Activated T-helper 17 cell treated with anti-CD3 and anti-CD28 coated beads, Interleukin-2, amount 50 U/mL, for 72 hours (primary cell): ENCODE data around the gene ZNF804B. TPM values are rescaled to one million over a fixed set of nuclear protein-coding genes. Genes with fewer than 3 reads are reported as not detected.

Experiments used
- ATAC-seq: fragments of 150-1000 bp; cut with Tn5 transposase; replicated peaks from 2 replicates; pipeline ENCODE4 v1.10.0; 2021; ENCODE audit warnings: mild to moderate bottlenecking, moderate library complexity
- H3K27ac Mint-ChIP-seq: one replicate; pipeline ENCODE4 v1.8.0; 2022; ENCODE audit warnings: mixed read lengths
- H3K27me3 Mint-ChIP-seq: one replicate; pipeline ENCODE4 v1.8.0; 2022; ENCODE audit warnings: mixed read lengths
- H3K36me3 Mint-ChIP-seq: one replicate; pipeline ENCODE4 v1.8.0; 2022; ENCODE audit warnings: low read depth, mild to moderate bottlenecking, mixed read lengths
- H3K4me1 Mint-ChIP-seq: one replicate; pipeline ENCODE4 v1.8.0; 2022; ENCODE audit warnings: mixed read lengths
- H3K4me3 Mint-ChIP-seq: one replicate; pipeline ENCODE4 v1.8.0; 2022; ENCODE audit warnings: mild to moderate bottlenecking, mixed read lengths
- H3K9me3 Mint-ChIP-seq: one replicate; pipeline ENCODE4 v1.8.0; 2022; ENCODE audit warnings: mixed read lengths
- total RNA-seq, 2 donors: library from RNA; stranded (reverse); gene quantifications; one replicate each; pipeline ENCODE4 v1.2.3, GENCODE V29; 2022

Gene ZNF804B
- not detected for total RNA-seq

- Mint-ChIP-seq H3K27me3 (peaks cover 31% of the 10 kb centered on the region), H3K36me3 (no peaks in the 10 kb centered on the region), H3K4me1 (no peaks in the 10 kb centered on the region), H3K4me3 (no peak within 1 kb of the TSS), H3K9me3 (no peaks in the 10 kb centered on the region), H3K27ac (no peak within 1 kb of the TSS)
- no peak for ATAC-seq
Observed at GRCh38 chr7:88759230-88760135, at the start of gene ZNF804B. TSS of gene ZNF804B (plus strand) at chr7:88759700. CDS start at chr7:88759977, 277 bp downstream.

- Mint-ChIP-seq H3K27me3 (no peaks in the 10 kb centered on the region), H3K4me1 (no peaks in the 10 kb centered on the region), H3K36me3 (no peaks in the 10 kb centered on the region), H3K27ac (no peak overlapping the region), H3K4me3 (no peak overlapping the region), H3K9me3 (peaks cover 7% of the 10 kb centered on the region)
- no peak for ATAC-seq
Observed at GRCh38 chr7:88735920-88736319, 23.6 kb upstream of the ZNF804B start.

- no peak for ATAC-seq
- Mint-ChIP-seq H3K4me3 (no peak overlapping the region), H3K9me3 (peaks cover 3% of the 10 kb centered on the region), H3K4me1 (no peaks in the 10 kb centered on the region), H3K27me3 (no peaks in the 10 kb centered on the region), H3K36me3 (no peaks in the 10 kb centered on the region), H3K27ac (no peak overlapping the region)
Observed at GRCh38 chr7:88737632-88738031, 21.9 kb upstream of the ZNF804B start.

- no peak for ATAC-seq
- Mint-ChIP-seq H3K27me3 (no peaks in the 10 kb centered on the region), H3K4me1 (no peaks in the 10 kb centered on the region), H3K4me3 (no peak overlapping the region), H3K36me3 (no peaks in the 10 kb centered on the region), H3K9me3 (no peaks in the 10 kb centered on the region), H3K27ac (no peak overlapping the region)
Observed at GRCh38 chr7:88746126-88746525, 13.4 kb upstream of the ZNF804B start.

GRCh38 chr7:88756802-88757201, 2.7 kb upstream of the ZNF804B start:
- Mint-ChIP-seq H3K4me3 (no peak overlapping the region), H3K27me3 (peaks cover 24% of the 10 kb centered on the region), H3K9me3 (no peaks in the 10 kb centered on the region), H3K36me3 (no peaks in the 10 kb centered on the region), H3K4me1 (no peaks in the 10 kb centered on the region), H3K27ac (no peak overlapping the region)
- no peak for ATAC-seq

- peaks cover 26% of the 10 kb centered on the region for H3K27me3 Mint-ChIP-seq
- H3K9me3 Mint-ChIP-seq = no peaks in the 10 kb centered on the region
- no peaks in the 10 kb centered on the region for H3K4me1 Mint-ChIP-seq
- H3K36me3 Mint-ChIP-seq = no peaks in the 10 kb centered on the region
- no peak overlapping the region for H3K4me3 Mint-ChIP-seq
- no peak for ATAC-seq
- H3K27ac Mint-ChIP-seq = no peak overlapping the region
Observed at GRCh38 chr7:88757371-88757770, 2.1 kb upstream of the ZNF804B start.

GRCh38 chr7:88758381-88759229, 895 bp upstream of the ZNF804B start:
- Mint-ChIP-seq H3K36me3 (no peaks in the 10 kb centered on the region), H3K9me3 (no peaks in the 10 kb centered on the region), H3K4me1 (no peaks in the 10 kb centered on the region), H3K27me3 (peaks cover 31% of the 10 kb centered on the region), H3K27ac (no peak overlapping the region), H3K4me3 (no peak overlapping the region)
- no peak for ATAC-seq

GRCh38 chr7:88760136-88760515, 626 bp downstream of the ZNF804B start:
- Mint-ChIP-seq H3K4me1 (no peaks in the 10 kb centered on the region), H3K36me3 (no peaks in the 10 kb centered on the region), H3K4me3 (no peak overlapping the region), H3K27ac (no peak overlapping the region), H3K9me3 (no peaks in the 10 kb centered on the region), H3K27me3 (peaks cover 31% of the 10 kb centered on the region)
- ATAC-seq = no peak

- H3K4me1 Mint-ChIP-seq = no peaks in the 10 kb centered on the region
- H3K4me3 Mint-ChIP-seq = no peak overlapping the region
- H3K27me3 Mint-ChIP-seq = peaks cover 24% of the 10 kb centered on the region
- no peaks in the 10 kb centered on the region for H3K9me3 Mint-ChIP-seq
- H3K36me3 Mint-ChIP-seq = no peaks in the 10 kb centered on the region
- H3K27ac Mint-ChIP-seq = no peak overlapping the region
- no peak for ATAC-seq
Observed at GRCh38 chr7:88761779-88762178, 2.3 kb downstream of the ZNF804B start.

GRCh38 chr7:88771417-88771816, 11.9 kb downstream of the ZNF804B start:
- no peaks in the 10 kb centered on the region for H3K36me3 Mint-ChIP-seq
- H3K27ac Mint-ChIP-seq = no peak overlapping the region
- peaks cover 4% of the 10 kb centered on the region for H3K27me3 Mint-ChIP-seq
- no peak overlapping the region for H3K4me3 Mint-ChIP-seq
- no peaks in the 10 kb centered on the region for H3K9me3 Mint-ChIP-seq
- no peak for ATAC-seq
- no peaks in the 10 kb centered on the region for H3K4me1 Mint-ChIP-seq

- Mint-ChIP-seq H3K9me3 (no peaks in the 10 kb centered on the region), H3K4me1 (no peaks in the 10 kb centered on the region), H3K27ac (no peak overlapping the region), H3K36me3 (no peaks in the 10 kb centered on the region), H3K4me3 (no peak overlapping the region), H3K27me3 (no peaks in the 10 kb centered on the region)
- ATAC-seq = no peak
Observed at GRCh38 chr7:88772776-88773175, 13.3 kb downstream of the ZNF804B start.

- Mint-ChIP-seq H3K4me3 (no peak overlapping the region), H3K9me3 (no peaks in the 10 kb centered on the region), H3K36me3 (no peaks in the 10 kb centered on the region), H3K27ac (no peak overlapping the region), H3K27me3 (peaks cover 4% of the 10 kb centered on the region), H3K4me1 (no peaks in the 10 kb centered on the region)
- no peak for ATAC-seq
Observed at GRCh38 chr7:88775838-88776237, 16.3 kb downstream of the ZNF804B start.

GRCh38 chr7:88787777-88788176, 28.3 kb downstream of the ZNF804B start:
- no peak for ATAC-seq

GRCh38 chr7:88789480-88790064, 30.1 kb downstream of the ZNF804B start:
- Mint-ChIP-seq H3K36me3 (no peaks in the 10 kb centered on the region), H3K27me3 (no peaks in the 10 kb centered on the region), H3K4me1 (no peaks in the 10 kb centered on the region), H3K9me3 (no peaks in the 10 kb centered on the region), H3K4me3 (no peak overlapping the region), H3K27ac (no peak overlapping the region)
- no peak for ATAC-seq

More at GRCh38 chr7:88787777-88788176, 28.3 kb downstream of the ZNF804B start:
- Mint-ChIP-seq H3K27ac (no peak overlapping the region), H3K27me3 (no peaks in the 10 kb centered on the region), H3K36me3 (no peaks in the 10 kb centered on the region), H3K4me1 (no peaks in the 10 kb centered on the region), H3K9me3 (no peaks in the 10 kb centered on the region), H3K4me3 (no peak overlapping the region)
